Urinary bladder (tissue), 4 donors: ENCODE measurements around the gene USP22. TPM values are rescaled to one million over a fixed set of nuclear protein-coding genes. Genes with fewer than 3 reads are reported as not detected.
"Not testable (repeated sequence)": the region's sequence is repeated elsewhere in the genome, so short reads cannot be mapped to it uniquely, and the experiment has no call there.

Experiments
- DNase-seq: peaks from one replicate; pipeline ENCODE4 v3.0.0-alpha.2; 2015; ENCODE audit errors: extremely low spot score
- H3K27ac ChIP-seq: one replicate; pipeline ENCODE4 v1.5.1; 2013; ENCODE audit warnings: low read depth, mild to moderate bottlenecking, moderate library complexity
- H3K36me3 ChIP-seq: one replicate; pipeline ENCODE4 v1.6.1; 2013; ENCODE audit warnings: mild to moderate bottlenecking, moderate library complexity; ENCODE audit not compliant: insufficient read depth
- H3K4me1 ChIP-seq: one replicate; pipeline ENCODE4 v1.6.1; 2013; ENCODE audit warnings: mild to moderate bottlenecking, moderate library complexity; ENCODE audit not compliant: insufficient read depth
- H3K4me3 ChIP-seq: one replicate; pipeline ENCODE4 v1.5.1; 2013; ENCODE audit warnings: low read depth, low read length
- WGBS: extraction: QIAGEN DNeasy Blood & Tissue Kit; methylation state at CpG from one replicate; pipeline ENCODE4 v1.1.7; 2013; 5-methylcytosine and 5-hydroxymethylcytosine counted together
- polyA plus RNA-seq: library from polyadenylated mRNA; stranded (reverse); fragments of 200-250 nt; gene quantifications from one replicate; pipeline ENCODE4 v1.2.3, GENCODE V29; 2013
- total RNA-seq: library from RNA; depleted of rRNA; stranded (reverse); fragments of >200 nt; gene quantifications from one replicate; pipeline ENCODE4 v1.2.3, GENCODE V29; 2014
- donor health status: healthy with polysubstance abuse.
- donor health status: healthy.

USP22 gene
- total and polyA plus RNA-seq, 2 donors, result 72.1 to 170 TPM

- H3K4me1 ChIP-seq, result no peaks in the 10 kb centered on the region
- no peak for DNase-seq
- WGBS, result 83% methylated on average over 2 of the region's 2 CpGs
- H3K27ac ChIP-seq, result no peak overlapping the region
- H3K36me3 ChIP-seq, result no peaks in the 10 kb centered on the region
- no peak overlapping the region for H3K4me3 ChIP-seq
These were observed 23.6 kb upstream of the USP22 start for GRCh38 chr17:21066394-21066793.

- Histone ChIP-seq H3K36me3 (no peaks in the 10 kb centered on the region), H3K27ac (no peak overlapping the region), H3K4me3 (no peak overlapping the region), H3K4me1 (no peaks in the 10 kb centered on the region)
- WGBS, result 75% methylated on average over 7 of the region's 7 CpGs
- no peak for DNase-seq
These were observed 19.2 kb upstream of the USP22 start for GRCh38 chr17:21061971-21062526.

- H3K36me3 ChIP-seq, result no peaks in the 10 kb centered on the region
- no peak overlapping the region for H3K27ac ChIP-seq
- 87% methylated on average over 13 of the region's 13 CpGs for WGBS
- H3K4me3 ChIP-seq, result no peak overlapping the region
- DNase-seq, result no peak
- no peaks in the 10 kb centered on the region for H3K4me1 ChIP-seq
These were observed 18.5 kb upstream of the USP22 start for GRCh38 chr17:21061158-21061835.

GRCh38 chr17:21059761-21060160 is 16.9 kb upstream of the USP22 start:
- WGBS, result 89% methylated on average over 7 of the region's 7 CpGs
- H3K27ac ChIP-seq, result no peak overlapping the region

GRCh38 chr17:21058098-21058893 is 15.5 kb upstream of the USP22 start:
- DNase-seq, result no peak
- H3K36me3 ChIP-seq, result no peaks in the 10 kb centered on the region
- 80% methylated on average over 5 of the region's 5 CpGs for WGBS
- no peaks in the 10 kb centered on the region for H3K4me1 ChIP-seq
- no peak overlapping the region for H3K27ac ChIP-seq
- no peak overlapping the region for H3K4me3 ChIP-seq

More at GRCh38 chr17:21059761-21060160, 16.9 kb upstream of the USP22 start:
- H3K36me3 ChIP-seq, result no peaks in the 10 kb centered on the region
- no peaks in the 10 kb centered on the region for H3K4me1 ChIP-seq
- H3K4me3 ChIP-seq, result no peak overlapping the region
- DNase-seq, result no peak

GRCh38 chr17:21053056-21053455 is 10.2 kb upstream of the USP22 start:
- H3K27ac ChIP-seq, H3K4me3 ChIP-seq, H3K36me3 ChIP-seq, H3K4me1 ChIP-seq, DNase-seq: not testable (repeated sequence)
- WGBS, result 94% methylated on average over 8 of the region's 8 CpGs

- no peak overlapping the region for H3K27ac ChIP-seq
- DNase-seq, result no peak
- no peaks in the 10 kb centered on the region for H3K4me1 ChIP-seq
- WGBS, result 94% methylated on average over 1 of the region's 1 CpG
- no peak overlapping the region for H3K4me3 ChIP-seq
- H3K36me3 ChIP-seq, result no peaks in the 10 kb centered on the region
These were observed 6.6 kb upstream of the USP22 start for GRCh38 chr17:21049457-21049856.

GRCh38 chr17:21046216-21046615 is 3.4 kb upstream of the USP22 start:
- 96% methylated on average over 3 of the region's 3 CpGs for WGBS
- Histone ChIP-seq H3K4me3 (no peak overlapping the region), H3K4me1 (no peaks in the 10 kb centered on the region), H3K27ac (no peak overlapping the region), H3K36me3 (no peaks in the 10 kb centered on the region)
- no peak for DNase-seq

GRCh38 chr17:21044971-21045370 is 2.2 kb upstream of the USP22 start:
- Histone ChIP-seq H3K4me3 (no peak overlapping the region), H3K36me3 (no peaks in the 10 kb centered on the region), H3K4me1 (no peaks in the 10 kb centered on the region), H3K27ac (no peak overlapping the region)
- no peak for DNase-seq
- 97% methylated on average over 10 of the region's 10 CpGs for WGBS

GRCh38 chr17:21043296-21044232 is 753 bp upstream of the USP22 start:
- DNase-seq, result peak; percentile 94
- peak overlapping the region; percentile 35 for H3K4me3 ChIP-seq
- no peaks in the 10 kb centered on the region for H3K36me3 ChIP-seq
- peak overlapping the region; percentile 82 for H3K27ac ChIP-seq
- H3K4me1 ChIP-seq, result no peaks in the 10 kb centered on the region
- 2% methylated on average over 50 of the region's 50 CpGs for WGBS

- H3K36me3 ChIP-seq, result no peaks in the 10 kb centered on the region
These were observed 912 bp downstream of the USP22 start for GRCh38 chr17:21041741-21042457.

GRCh38 chr17:21039839-21040575 is 2.8 kb downstream of the USP22 start:
- Histone ChIP-seq H3K4me1 (no peaks in the 10 kb centered on the region), H3K4me3 (no peak overlapping the region), H3K36me3 (no peaks in the 10 kb centered on the region), H3K27ac (no peak overlapping the region)
- no peak for DNase-seq
- WGBS, result 20% methylated on average over 6 of the region's 6 CpGs

More at GRCh38 chr17:21041741-21042457, 912 bp downstream of the USP22 start:
- Histone ChIP-seq H3K27ac (peak overlapping the region; percentile 100), H3K4me3 (peak overlapping the region; percentile 96), H3K4me1 (no peaks in the 10 kb centered on the region)
- under 1% methylated on average over 47 of the region's 47 CpGs for WGBS
- DNase-seq, result peak; percentile 66
